Measurements from ENCODE around the gene BZW2.

- TF ChIP-seq EP300 (IDR thresholded peaks at IDR 0.05; ENCODE audit: low read depth in 2 of 2, low read length in 2 of 2) (no peak), EP300 (CRISPR knock-in tag; IDR thresholded peaks at IDR 0.05; ENCODE audit: borderline replicate concordance) (no peak), ZNF777 (CRISPR knock-in tag; IDR thresholded peaks at IDR 0.05) (no peak), ATF2 (CRISPR knock-in tag; IDR thresholded peaks at IDR 0.05) (no peak), REPIN1 (CRISPR knock-in tag; IDR thresholded peaks at IDR 0.05; ENCODE audit: borderline replicate concordance, low read depth) (no peak), SETDB1 (CRISPR knock-in tag; IDR thresholded peaks at IDR 0.05; ENCODE audit: borderline replicate concordance) (no peak), MTF2 (CRISPR knock-in tag; IDR thresholded peaks at IDR 0.05; ENCODE audit: borderline replicate concordance) (no peak), SKI (IDR thresholded peaks at IDR 0.05; ENCODE audit: partially characterized antibody) (no peak), ZNF512 (CRISPR knock-in tag; IDR thresholded peaks at IDR 0.05) (no peak), ZFP91 (CRISPR knock-in tag; IDR thresholded peaks at IDR 0.05; ENCODE audit: borderline replicate concordance) (no peak), ZBTB25 (CRISPR knock-in tag; IDR thresholded peaks at IDR 0.05) (no peak), ZBTB4 (CRISPR knock-in tag; IDR thresholded peaks at IDR 0.05; ENCODE audit: borderline replicate concordance) (no peak)
Observed at GRCh38 chr7:16652240-16652583, 6.2 kb downstream of the BZW2 start.
